NCI-H146 (cell line): ENCODE measurements around the gene GALNT9.
"Not testable (repeated sequence)": the region's sequence is repeated elsewhere in the genome, so short reads cannot be mapped to it uniquely, and the experiment has no call there.

Experiments used
- DNase-seq: peaks from one replicate; lab custom pipeline; 2025; lab: John Stamatoyannopoulos, UW

Gene GALNT9

GRCh38 chr12:132263451-132264049 lies 65.8 kb downstream of the GALNT9 start:
- no peak for DNase-seq

DNA sequence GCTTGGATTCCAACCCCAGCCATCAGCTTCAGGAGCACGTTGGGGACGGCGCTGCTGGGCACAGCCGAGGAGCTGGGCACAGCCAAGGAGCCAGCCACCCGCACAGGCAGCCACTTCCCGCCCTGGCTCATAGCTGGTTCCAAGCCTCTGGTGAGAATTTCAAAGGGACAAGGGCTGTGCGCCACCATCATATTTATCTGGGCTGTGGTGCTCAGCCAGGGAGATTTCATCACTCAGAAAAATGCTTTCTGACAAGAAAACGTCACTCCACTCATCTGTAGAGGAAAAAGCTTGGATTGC lies 66.4 kb downstream of the GALNT9 start:
- no peak for DNase-seq

GRCh38 chr12:132262256-132263060 lies 66.9 kb downstream of the GALNT9 start:
- DNase-seq: no peak

GRCh38 chr12:132261328-132262138 lies 67.9 kb downstream of the GALNT9 start:
- no peak for DNase-seq

DNA sequence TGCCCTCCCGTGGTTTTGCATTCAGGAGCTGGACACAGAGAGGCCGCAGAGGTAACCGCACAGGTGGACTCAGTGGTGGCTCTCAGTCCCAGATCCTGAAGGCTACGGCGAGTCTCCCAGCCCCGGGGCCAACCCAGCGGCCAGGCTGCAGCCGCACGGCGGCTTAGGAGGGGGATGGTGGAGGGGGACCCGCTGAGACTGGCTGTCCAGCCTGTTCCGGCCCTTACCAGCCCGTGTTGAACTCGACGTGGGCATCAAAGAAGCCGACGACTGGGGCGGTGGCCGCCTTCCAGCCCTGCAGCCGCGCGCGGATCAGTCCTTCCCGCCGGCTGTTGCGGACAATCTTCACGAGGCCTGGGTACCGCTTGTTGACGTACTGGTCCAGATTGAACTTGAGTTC lies 68.7 kb downstream of the GALNT9 start:
- no peak for DNase-seq

DNA sequence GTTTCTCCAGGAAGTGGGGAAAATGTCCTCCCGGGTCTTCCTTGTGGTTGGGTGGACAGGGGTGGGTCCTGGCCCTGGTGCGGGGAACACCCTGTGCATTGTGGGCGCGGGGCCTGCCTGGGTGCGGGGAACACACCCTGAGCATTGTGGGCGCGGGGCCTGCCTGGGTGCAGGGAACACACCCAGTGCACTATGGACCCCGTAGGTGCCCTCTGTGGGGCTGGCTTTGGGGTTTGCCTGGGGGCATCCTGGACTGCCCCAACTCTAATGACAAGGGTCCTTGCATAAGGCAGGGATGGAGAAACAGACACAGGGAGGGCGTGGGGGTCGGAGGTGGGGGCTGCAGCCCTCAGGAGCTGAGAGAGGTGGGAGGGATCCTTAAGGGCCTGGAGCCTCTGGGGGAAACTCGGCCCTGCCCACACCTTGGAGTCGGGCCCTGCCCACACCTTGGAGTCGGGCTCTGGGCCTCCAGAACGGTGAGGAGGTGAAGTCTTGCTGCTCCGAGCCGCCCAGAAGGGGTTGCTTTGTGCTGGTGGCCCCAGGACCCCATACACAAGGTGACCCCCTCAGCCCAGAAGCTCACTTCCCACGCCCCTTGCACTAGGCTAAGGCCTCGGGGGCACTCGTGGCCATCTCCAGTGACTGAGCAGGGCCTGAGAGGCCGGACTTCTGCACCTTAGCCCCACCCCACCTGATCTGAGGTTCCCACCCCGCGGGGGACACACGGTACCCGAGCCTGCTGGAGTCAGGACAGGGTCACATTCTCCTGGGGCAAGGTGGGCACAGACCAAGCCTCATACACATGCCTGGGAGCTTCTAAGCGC lies 69.3 kb downstream of the GALNT9 start:
- no peak for DNase-seq

- no peak for DNase-seq
Measured at GRCh38 chr12:132259364-132259871, 70.0 kb downstream of the GALNT9 start.

DNA sequence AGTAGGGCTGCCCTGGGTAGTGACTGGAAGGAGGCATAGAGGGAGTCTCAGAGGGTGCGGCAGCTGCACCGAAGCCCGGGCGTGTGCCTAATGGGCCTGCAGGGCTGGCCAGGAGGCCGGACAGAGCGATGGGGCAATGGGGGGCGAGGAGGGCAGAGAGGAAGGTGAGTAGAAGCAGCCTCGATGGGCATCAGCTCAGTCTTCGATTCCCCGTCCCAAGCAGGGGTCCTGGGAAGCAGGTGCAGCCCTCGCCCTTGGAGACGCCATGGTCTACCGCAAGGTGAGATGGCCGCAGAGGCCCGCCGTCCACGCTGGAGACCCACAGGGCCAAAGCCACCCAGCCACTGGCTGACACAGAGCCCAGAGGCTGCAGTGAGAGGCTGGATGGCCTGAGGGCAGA lies 70.8 kb downstream of the GALNT9 start:
- DNase-seq: no peak

DNA sequence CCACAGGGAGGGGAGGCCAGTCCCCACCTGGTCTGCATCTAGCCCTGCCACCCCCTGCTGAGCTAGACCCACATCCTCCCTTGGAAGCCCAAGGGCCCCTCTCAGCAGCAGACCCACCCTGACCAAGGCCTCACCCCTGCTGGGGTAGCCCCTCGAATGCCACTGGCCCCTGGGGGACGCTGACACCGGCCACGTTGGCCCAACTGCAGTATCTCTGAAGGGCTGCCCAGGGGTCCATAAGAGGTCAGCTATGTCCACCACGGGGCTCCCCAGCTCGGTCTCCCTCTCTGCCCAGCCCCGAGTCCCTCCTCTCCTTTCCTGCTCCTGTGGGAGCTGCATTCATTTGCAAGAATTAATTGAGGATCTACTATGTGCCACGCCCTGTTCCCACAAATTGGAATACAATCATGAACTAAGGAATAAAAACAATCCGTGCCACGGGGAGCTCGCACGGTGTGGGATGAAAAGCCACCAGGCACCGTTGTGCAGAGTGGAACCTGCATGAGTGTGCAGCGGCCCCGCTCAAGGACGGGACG lies 71.4 kb downstream of the GALNT9 start:
- DNase-seq: no peak

DNA sequence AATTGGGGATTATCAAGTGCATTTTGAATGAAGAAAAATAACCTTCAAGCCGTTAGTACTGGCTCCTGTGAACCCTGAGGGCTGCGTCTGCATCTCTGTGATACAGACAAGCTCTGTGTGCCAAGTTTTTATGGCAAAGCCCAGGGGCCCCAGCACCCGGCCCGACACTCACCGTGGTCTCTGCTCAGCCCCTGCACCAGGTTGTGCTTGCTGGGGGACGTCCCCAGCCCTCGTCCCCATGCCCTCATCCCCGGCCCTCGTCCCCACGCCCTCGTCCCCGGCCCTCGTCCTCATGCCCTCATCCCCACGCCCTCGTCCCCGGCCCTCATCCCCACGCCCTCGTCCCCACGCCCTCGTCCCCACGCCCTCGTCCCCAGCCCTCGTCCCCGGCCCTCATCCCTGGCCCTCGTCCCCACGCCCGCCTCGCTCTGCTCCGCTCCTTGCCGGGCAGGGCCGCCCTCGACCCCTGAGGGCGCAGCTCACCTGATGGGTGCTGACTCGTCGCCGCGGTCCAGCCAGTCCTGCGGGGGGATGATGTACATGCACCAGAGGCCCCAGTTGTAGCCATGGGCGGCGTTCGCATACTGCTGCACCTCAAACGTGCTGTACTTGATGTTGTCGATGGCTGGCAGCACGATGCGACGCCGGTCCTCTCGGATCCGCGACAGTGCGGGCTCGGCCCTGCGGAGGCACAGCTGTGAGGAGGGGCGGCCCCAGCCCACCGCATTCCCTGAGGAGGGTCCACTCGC lies 72.0 kb downstream of the GALNT9 start:
- no peak for DNase-seq

DNA sequence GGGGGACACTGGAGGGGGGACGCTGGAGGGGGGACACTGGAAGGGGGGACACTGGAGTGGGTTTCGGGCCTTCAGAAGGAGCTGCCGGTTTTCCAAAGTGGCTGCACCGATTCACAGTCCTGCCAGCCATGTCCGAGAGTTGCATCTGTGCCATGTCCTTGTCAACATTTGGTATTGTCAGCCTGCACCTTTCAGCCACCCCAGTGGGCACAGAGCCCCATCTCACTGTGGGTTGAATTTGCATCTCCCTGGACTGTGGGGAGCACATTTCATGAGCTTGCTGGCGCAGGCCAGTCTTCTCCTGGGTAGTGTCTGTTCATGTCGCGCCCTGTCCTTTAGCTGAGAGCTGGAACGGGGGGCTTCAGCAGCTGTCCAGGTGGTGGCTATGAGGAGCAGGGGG lies 72.7 kb downstream of the GALNT9 start:
- no peak for DNase-seq

DNA sequence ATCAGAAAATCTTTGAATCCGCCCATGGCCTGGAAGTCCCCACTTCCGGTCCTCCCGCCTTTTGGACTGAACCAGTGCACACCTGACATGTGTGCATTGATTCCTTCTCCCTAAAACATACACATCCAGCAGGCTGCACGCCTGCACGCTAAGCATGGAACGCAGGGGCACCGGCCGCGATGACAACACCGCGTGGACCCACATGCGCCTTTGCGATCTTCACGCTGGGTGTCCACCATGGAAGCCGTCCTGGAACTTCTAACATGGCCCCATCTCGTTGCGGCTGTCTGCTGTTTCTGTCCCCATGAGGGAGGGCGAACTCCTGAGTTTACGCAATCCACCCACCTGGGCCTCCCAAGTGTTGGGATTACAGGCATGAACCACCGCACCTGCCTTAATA lies 73.7 kb downstream of the GALNT9 start:
- DNase-seq: no peak

GRCh38 chr12:132253698-132254480 lies 75.5 kb downstream of the GALNT9 start:
- DNase-seq: no peak

DNA sequence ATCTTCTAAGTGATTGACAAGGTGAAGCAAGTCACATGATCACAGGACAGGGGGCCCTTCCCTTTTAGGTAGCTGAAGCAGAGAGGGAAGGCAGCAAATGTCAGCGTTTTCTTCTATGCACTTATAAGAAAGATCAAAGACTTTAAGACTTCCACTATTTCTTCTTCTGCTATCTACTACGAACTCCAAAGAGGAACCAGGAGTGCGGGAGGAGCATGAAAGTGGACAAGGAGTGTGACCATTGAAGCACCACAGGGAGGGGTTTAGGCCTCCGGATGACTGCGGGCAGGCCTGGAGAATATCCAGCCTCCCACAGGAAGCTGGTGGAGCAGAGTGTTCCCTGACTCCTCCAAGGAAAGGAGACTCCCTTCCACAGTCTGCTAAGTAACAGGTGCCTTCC lies 76.4 kb downstream of the GALNT9 start:
- not testable (repeated sequence) for DNase-seq

GRCh38 chr12:132251741-132252490 lies 77.5 kb downstream of the GALNT9 start:
- DNase-seq: no peak

GRCh38 chr12:132251310-132251709 lies 78.1 kb downstream of the GALNT9 start:
- no peak for DNase-seq

- DNase-seq: no peak
Measured at GRCh38 chr12:132250707-132251106, 78.7 kb downstream of the GALNT9 start.

GRCh38 chr12:132249689-132250478 lies 79.5 kb downstream of the GALNT9 start:
- DNase-seq: no peak
